Occipital lobe (tissue), 2 donors: ENCODE results near the gene PBLD. TPM values are rescaled to one million over a fixed set of nuclear protein-coding genes. Genes with fewer than 3 reads are reported as not detected.
"Not testable (repeated sequence)": the region's sequence is repeated elsewhere in the genome, so short reads cannot be mapped to it uniquely, and the experiment has no call there.

Experiments used
- DNase-seq: peaks from one replicate; lab custom pipeline; 2025; lab: John Stamatoyannopoulos, UW
- total RNA-seq: library from RNA; depleted of rRNA; stranded (reverse); fragments of >200 nt; gene quantifications from one replicate; pipeline ENCODE4 v1.2.3, GENCODE V29; 2014

Gene PBLD
- total RNA-seq, 1 donor from 2014 or later: 7.0 TPM

DNA sequence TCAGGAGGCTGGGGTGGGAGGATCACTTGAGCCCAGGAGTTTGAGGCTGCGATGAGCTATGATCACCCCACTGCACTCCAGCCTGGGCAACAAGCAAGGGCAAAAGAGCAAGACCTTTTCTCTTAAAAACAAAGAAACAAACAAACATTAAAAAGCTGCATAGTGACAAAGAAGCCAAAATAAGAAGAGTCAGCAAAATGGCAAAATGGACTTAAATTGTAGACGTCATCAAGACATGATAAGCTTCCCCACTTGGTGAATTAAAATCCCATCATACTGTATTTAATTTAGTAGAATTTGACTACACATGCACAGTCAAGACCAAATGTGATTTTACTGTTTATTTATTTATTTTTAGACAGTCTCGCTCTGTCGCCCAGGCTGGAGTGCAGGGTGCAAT, 52.0 kb downstream of the PBLD start:
- no peak for DNase-seq

DNA sequence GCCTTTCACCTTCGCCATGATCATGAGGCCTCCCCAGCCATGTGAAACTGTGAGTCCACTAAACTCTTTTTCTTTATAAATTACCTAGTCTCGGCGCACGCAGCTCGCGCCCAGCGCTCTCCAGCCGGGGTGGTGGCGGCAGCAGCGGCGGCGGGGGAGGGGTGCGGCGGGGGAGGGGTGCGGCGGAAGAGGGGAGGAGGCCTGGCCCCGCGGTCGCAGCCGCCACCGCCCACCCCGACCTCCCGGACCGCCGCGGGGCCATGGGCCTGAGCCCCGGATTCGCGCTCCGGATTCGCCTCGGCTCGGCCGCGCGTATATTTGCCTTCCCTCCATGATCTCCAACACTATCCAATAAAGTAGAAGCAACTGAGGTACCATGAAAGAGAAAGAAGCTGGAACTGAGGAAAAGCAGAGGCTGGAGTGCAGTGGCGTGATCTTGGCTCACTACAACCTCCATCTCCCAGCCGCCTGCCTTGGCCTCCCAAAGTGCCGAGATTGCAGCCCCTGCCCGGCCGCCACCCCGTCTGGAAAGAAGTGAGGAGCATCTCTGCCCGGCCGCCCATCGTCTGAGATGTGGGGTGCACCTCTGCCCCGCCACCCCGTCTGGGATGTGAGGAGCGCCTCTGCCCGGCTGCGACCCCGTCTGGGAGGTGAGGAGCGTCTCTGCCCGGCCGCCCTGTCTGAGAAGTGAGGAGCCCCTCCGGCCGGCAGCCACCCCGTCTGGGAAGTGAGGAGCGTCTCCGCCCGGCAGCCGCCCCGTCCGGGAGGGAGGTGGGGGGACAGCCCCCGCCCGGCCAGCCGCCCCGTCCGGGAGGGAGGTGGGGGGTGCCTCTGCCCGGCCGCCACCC, 53.6 kb downstream of the PBLD start:
- DNase-seq: not testable (repeated sequence)

- not testable (repeated sequence) for DNase-seq
These were observed 54.9 kb downstream of the PBLD start for GRCh38 chr10:68277814-68278213.

GRCh38 chr10:68276224-68276623, 56.5 kb downstream of the PBLD start:
- DNase-seq: no peak

GRCh38 chr10:68275600-68276126, 57.1 kb downstream of the PBLD start:
- DNase-seq: no peak

DNA sequence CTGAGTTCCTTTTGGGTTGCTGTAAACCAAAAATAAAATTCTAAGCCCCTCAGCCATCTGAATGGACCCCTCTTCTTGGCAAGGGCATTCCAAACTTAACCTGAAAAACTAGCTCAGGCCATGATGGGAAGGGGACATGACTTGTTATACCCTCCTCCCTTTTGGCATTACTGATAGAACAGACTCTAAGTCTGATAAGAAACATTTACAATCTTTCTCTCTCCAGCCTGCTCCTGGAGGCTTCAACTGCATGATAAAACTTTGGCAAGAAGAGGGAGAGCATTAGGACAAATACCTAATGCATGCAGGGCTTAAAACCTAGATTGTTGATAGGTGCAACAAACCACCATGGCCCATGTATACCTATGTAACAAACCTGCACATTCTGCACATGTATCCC, 59.9 kb downstream of the PBLD start:
- DNase-seq: no peak

GRCh38 chr10:68271196-68271882, 61.4 kb downstream of the PBLD start:
- DNase-seq: no peak

GRCh38 chr10:68269562-68270290, 63.0 kb downstream of the PBLD start:
- DNase-seq: no peak

DNA sequence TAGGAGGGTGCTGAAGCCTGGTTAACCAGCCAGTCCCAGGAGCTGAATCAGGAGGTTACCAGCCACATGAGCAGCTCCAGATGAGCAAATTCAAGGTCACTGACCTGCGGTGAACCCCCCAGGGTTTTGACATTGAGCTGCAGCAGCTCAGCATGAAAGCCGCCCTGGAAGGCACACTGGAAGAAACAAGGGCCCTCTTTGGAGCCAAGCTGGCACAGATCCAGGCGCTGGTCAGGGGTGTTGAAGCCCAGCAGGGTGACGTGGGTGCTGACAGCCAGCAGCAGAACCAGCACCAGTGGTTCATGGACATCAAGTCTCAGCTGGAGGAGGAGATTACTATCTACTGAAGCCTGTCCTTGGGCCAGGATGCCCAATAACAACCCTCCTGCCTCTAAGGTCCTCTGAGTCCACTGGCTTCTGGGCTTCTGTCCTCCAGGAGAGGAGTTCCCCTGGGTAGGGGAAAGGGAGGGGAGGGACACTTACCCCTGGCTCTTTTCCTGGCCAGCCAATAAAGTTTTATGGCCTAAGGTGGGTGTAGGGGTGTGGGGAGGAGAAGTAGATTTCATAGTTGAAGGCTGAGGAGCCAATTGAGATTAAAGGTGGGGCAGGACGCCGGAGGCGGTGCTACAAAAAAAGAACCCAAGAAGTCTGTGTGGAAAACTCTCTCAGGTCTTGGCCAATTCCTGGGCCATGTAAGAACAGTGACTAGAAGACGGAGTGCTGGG, 71.4 kb downstream of the PBLD start:
- DNase-seq: no peak

DNA sequence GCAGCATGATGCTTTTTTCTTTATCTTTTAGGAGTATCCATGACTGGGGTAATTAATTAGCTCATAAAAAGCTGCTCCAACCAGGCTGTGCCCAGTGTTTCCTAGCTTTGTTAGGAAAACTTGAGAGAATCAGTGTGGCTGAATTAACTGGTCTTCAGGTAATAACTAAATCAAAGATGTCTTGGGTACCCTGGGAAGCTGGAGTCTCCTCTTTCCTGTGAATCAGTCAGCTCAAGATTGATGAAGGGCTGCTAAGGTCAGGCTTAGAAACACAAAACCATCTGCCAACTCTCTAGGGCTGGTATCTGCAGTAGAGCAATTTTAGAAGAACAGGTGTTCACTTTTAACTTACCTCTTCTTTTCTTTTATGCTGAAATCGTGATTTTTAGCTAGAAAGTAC, 79.4 kb downstream of the PBLD start:
- no peak for DNase-seq

- DNase-seq: no peak
These were observed 80.9 kb downstream of the PBLD start for GRCh38 chr10:68251625-68252495.

DNA sequence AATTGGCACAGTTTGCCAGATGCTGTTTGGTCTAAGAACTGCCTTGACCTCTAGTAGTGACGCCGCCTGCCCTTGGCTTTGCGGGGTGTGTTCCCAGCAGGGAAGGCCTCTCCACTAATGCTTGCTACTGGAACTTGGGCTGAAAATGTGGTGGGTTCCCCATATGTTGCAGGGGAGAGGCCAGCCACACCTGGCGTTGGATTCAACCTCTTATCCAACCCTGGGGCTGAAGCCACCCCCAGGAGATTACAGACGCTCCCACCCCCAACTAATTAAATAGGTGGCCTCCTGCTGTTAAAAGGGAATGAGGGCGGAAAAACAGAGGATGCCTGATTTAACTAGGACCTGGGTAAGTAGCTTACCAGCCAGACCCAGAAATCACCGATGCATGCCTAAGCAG, 81.6 kb downstream of the PBLD start:
- DNase-seq: no peak

DNA sequence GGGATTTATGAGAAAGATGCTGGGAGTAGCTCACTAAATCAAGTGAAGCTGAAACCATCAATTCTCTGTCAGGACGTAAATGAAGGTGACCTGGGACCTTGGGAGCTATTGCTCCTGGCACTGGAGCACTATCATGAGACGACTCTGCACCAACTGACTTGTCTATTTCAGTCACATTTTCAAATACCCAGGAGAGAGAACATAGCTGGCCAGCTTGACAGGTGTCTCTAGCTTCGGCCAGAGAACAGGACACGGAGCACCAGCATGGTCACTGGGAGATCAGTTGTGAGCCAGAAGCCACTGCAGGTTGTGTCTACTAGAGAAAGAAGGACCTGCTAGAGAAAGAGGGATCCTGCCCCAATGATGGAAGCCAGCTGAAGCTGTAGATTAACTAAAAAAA, 83.4 kb downstream of the PBLD start:
- no peak for DNase-seq

GRCh38 chr10:68247931-68248330, 84.8 kb downstream of the PBLD start:
- DNase-seq: no peak

DNA sequence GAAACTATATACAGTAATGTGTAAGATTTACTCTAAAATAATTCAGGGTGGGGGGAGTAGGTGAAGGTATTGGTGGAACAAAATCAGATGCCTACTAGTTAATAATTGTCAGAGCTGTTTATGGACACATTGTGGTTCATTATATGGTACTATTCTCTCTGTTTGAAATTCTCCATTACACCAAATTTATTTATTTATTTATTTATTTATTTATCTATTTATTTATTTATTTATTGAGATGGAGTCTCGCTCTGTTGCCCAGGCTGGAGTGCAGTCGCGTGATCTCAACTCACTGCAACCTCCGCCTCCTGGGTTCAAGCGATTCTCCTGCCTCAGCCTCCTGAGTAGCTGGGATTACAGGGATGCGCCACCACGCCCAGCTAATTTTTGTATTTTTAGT, 86.3 kb downstream of the PBLD start:
- DNase-seq: not testable (repeated sequence)

GRCh38 chr10:68242051-68242450, 90.7 kb downstream of the PBLD start:
- no peak for DNase-seq

DNA sequence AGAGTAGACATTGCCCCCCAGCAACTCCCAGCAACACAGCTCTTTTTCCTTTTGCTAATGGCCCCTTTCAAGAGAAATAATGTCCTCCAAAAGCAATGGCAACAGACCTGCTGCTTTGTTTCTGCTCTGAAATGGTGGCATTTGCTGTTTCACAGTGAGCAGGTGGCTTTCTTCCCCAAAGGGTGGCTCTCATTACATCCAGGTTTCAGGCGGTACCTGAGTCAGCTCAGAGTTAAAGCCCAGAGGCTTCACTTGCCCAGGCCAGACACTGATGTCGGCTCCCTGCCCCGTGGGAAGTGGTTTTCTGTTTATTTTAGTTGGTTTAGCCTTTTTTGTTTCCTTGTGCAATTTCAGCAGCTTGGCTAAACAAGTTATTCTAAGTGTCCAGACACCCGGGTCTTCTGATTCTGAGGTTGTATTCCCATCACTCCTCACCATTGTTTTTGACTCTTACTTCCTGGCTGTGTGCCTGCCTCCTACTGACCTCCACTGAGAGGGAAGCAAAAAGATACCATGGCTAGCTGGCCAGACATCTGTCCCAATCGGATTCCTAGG, 93.1 kb downstream of the PBLD start:
- DNase-seq: no peak

- DNase-seq: no peak
These were observed 93.7 kb downstream of the PBLD start for GRCh38 chr10:68239069-68239468.

GRCh38 chr10:68238371-68238770, 94.4 kb downstream of the PBLD start:
- no peak for DNase-seq

GRCh38 chr10:68237173-68237572, 95.6 kb downstream of the PBLD start:
- no peak for DNase-seq
